Stimulated activated CD8-positive, alpha-beta memory T cell treated with anti-CD3 and anti-CD28 coated beads, Interleukin-12 subunit alpha, Interleukin-12 subunit beta, amount 100 ng/mL, for 4 hours (primary cell): Measurements from ENCODE around the gene HCN4.

Source experiments
- DNase-seq: peaks from one replicate; pipeline ENCODE4 v3.0.0-alpha.2; 2020; ENCODE audit warnings: low read depth

HCN4 gene

DNA sequence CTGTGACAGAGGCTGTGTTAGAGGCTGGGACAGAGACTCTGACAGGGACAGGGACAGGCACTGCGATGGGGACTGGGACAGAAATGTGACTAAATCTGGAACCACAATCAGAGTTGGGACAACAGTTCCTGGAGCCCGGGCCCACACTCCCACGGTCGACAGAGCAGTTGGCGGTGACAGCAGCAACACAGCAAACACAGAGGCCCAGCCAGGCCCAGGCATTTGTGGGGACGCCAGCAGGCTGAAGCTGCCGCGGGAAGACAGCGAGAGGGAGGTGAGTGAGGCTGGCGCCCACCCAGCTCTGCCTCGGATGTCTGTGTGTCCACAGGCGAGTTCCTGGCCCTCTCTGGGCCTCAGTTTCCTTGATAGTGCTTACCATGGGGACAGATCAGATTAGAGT is 9.3 kb upstream of the HCN4 start:
- DNase-seq, result no peak

DNA sequence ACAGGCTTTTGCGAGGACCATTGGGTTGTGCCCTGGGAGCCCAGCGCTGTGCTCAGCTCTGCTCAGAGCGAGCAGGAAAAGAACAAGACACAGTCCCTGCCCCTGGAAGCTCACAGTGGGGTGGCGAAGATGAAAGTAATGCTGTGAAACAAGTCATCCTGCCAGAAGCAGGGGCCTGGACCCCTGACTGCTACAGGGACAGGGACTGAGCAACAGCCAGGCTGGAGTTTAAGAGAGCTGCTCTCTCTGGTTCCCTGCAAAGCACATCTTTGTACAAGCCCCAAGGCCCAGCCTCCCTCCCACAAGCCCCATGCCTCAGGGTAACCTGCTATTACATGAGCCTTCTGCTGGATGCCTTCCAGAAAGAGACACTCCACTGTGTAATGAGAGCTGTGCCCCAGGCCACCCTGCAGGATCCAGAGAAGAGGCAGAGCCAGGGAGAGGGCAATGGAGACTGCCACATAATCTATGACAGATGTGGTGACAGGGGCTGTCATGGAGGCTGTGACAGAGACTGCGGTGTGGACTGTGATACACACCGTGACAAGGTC is 7.1 kb upstream of the HCN4 start:
- DNase-seq, result no peak

DNA sequence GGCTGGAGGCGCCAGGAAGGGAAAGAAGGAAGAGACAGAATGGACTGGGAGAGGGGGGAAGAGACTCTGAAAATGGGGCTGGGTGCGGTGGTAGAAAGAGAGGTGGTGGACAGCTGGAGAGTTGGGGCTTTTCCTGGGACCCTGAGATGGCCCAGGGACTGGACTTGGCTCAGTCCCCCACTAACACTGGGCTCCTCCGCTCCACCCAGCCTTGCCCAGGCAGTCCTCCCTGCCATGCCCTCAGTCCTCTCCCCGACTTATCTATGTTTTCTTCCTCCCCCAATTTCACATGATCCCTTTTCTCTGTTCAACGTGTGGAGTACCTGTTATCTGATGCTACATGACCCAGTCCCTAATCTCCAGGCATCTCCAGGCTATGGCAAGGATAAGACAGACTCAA is 6.3 kb upstream of the HCN4 start:
- no peak for DNase-seq

DNA sequence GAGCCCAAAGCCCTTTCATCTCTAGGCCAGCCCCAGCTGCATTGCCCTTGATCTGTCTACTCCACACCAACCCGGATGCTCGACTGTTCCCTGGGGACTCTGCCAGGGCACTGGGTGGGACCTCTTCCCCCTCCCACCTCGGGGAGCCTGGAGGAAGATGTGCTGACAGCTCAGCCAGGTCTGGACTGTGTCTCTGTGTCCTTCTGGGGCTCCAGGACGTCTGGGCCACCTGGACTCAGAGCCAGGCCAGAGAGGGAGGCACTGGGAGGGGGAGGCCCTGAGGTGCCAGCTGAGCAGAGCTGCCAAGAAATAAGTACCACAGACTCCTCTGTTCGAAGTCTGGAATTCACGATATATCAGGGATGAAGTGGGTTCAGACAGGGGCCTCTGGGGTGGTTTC is 5.8 kb upstream of the HCN4 start:
- DNase-seq, result no peak

DNA sequence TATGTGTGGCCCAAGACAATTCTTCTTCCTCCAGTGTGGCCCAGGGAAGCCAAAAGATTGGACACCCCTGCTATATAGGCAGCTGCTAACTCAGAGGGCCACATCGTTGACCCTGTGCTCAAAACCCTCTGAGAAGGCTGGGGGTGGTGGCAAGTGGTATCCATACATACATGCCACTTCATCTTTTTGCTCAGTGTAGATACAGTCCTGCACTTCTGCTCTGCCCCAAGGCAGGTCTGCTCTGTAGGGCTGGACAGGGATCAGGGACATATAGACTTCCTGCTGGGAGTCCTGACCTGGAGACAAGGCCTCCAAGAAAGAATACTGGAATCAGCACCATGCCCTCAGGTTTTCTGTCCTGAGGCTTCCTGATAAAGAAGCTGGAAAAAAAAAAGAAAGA is 4.5 kb upstream of the HCN4 start:
- no peak for DNase-seq

DNA sequence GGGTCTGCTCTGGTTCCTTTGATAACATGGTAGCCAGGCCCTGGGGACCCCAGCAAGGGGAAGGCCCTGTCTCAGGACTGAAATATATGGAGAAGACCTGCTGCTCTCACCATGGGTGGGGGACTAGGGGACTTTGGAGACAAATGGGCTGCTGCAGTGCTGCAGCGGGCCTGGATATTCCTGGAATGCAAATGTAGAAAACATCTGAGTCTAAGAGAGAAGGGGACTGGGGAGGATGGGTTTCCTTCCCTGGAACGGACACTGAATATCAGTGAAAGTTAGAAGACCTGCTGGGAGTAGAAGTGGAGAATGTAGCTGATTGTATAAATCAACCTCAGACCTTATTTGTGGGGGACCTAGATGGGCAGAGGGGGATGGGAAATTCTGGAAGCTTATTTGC is 3.1 kb upstream of the HCN4 start:
- DNase-seq, result no peak

DNA sequence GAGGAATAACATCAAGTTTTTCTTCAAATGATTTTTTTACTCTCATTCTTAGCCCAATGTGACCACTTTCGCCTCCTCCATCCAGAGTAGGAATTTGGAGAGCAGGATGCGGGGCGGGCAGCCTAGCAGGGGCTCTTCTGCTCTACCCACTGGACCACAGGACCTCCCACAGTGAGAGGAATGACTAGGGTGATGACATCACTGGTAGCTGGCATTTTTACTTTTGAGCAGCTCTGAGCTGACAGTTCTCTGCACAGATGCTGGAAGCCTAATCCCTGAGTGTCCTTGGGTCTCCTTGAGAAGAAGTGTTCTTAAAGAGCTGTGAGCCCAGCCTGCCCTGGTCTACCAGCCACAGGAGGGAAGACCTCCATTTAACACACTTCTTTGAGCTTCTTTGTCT is 1.4 kb upstream of the HCN4 start:
- DNase-seq, result no peak

DNA sequence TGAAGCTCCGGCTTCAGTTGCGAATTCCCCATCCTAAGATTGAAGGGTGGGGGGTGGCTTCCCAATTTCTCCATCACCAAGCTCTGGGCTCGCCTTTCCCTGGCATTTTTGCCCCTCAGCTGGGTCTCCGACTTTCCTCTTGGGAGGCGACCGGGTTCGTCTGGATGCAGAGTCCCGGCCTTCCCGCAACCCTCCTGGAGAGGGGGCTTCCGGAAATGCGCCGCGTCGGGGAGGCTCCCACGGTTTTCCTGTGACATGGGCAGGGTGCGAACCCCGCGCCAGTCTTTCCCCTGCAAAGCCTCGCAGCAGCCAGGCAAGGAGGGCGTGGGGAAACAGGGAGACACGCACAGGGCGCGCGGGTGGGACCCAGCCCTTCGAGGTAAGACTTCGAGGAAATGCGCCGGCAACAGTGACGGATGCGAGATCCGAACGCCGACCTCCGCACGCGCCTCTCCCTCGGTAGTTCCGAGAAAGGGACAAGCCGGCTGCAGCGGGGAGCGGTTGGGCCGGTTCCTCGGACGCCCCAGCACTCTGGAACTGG is 466 bp upstream of the HCN4 start:
- DNase-seq, result no peak

DNA sequence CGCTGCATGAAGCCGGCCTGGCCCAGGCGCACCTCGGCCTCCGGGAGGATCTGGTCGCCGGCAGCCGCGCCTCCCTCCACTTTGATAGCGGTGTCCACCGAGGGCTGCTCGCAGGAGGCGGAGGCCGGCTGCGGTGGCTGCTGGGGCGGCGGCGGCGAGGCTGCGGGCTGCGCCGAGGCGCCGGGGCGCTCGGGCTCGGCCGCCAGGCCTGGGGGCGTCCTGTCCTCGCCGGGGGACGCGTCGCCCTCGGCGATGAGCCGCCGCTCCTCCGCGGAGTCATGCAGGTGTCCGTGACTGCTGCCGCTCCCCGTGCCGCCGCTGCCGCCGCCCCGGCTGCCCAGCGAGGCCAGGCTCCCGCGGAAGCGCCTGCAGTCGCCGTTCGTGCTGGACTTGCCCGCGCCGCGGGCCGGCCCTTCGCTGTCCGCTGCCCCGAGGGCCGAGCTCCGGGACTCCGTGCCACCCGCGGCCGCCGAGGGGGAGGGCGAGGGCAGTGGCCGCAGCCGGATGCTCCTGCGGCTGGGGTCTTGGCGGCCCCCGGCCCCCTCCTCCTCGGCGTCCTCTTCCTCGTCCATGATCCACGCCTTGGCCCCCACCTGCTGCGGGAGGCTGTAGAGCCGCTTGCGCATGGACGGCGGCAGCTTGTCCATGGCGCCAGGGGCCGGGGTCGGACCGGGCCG is 996 bp downstream of the HCN4 start:
- DNase-seq, result no peak

DNA sequence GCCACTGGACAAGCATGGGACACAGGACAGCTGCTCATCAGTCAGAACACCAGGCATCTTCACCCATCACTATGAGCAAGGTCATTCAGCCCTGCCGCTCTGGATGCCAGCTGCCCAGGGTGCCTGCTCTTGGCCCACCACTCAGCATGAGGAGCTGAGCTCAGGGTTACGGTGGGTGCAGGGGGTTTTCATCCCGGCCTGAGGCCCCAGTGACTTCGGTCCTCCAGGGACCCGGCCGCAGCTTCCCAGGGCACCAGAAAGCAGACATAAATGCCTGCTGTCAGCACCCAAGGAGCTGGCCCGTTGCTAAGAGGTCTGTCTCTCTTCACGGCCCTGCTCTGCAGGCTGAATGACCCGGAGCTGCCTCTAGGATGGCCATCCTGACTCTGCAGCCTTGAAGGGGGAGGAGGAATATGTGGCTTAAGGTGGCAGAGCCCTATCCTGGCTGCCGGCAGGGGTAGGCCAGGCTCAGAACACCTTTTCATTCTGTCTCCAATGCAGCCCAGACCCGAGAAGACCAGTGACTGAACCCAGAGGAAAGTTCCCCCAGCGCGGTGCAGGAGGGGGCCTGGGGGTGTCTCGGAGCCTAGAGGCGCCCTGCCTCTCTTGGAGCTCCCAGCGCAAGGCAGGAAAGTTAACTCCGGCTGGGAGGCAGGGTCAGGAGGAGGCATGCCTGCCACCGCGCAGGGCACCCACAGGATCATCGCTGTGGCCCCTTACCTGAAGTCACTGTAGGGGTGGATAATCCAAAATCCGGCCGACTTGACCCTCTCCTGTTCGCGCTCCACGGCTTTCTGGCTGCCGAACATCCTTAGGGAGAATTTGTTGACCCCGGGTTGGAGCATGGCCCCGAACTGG is 1.8 kb downstream of the HCN4 start:
- DNase-seq, result no peak

DNA sequence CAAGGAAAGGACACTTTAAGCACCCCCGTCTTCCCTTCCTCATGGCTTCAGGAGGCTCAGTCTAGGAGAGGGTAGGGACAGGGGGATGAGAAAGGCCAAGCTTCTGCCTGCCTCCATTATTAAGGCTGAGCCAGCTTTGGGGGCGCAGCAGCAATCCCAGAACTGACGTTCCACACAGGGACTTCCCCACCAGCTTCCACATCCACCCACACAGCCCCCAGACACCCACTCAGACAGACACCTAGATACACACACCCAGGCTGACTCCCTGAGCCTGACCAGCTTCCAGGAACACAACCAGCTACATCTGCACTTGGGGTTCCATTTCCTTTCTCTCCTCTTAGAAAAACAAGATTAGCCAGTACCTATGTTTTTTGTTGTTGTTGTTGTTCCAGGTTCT is 4.7 kb downstream of the HCN4 start:
- no peak for DNase-seq

DNA sequence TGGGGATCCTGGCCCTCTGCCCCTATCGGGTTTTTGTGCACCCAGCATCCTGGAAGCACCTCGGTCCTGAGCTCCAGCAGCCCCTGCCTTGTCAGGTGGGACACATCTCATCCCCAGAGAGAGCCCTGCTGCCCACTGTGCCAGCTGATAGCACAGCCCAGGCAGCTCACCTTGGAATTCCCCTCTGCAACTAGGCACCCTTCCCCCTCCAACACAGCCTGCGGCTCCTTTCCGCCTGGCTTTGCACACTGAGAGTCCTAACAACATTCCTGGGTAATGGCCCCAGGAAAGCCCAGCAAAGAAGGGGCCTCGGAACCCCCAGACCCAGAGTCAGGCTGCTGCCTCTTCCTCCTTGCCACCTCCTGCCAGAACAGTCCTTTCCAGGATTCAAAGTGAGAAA is 5.9 kb downstream of the HCN4 start:
- no peak for DNase-seq

DNA sequence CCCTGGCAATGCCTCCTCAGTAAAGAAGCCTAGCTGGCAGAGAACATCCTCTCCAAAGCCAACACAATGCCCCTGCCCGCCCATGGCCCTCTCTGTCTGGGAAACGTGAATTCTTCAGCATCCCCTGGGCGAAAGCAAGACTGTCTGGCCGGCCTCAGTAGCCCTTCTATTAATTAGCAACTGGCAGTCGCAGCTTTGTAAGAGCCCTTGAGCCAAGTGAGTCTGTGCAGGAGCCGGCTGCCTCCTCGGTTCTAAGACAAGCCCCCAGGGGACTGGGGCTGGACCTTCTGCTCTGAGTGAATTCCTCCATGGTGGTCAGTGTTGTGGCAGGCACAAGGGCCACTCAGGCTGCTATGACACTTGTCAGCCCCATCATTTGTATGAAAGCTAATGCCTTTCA is 7.4 kb downstream of the HCN4 start:
- DNase-seq, result no peak

DNA sequence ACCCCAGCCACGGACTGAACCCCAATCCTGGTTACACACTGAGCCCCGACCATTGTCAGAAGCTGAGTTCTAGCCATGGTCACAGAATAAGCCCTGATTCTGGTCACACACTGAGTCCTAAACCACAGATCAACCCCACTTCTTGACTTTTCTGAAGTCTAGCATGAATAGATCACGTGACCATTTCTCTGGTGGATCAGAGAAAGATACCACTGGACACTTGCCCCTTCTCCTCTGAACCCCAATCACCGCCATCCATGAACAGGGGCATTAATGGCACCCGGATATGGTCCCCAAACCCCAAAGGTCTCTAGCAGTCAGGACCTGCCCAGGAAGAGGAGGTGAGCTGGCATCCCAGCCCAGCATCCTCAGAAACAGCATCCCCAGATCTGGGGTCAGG is 9.1 kb downstream of the HCN4 start:
- DNase-seq, result no peak

DNA sequence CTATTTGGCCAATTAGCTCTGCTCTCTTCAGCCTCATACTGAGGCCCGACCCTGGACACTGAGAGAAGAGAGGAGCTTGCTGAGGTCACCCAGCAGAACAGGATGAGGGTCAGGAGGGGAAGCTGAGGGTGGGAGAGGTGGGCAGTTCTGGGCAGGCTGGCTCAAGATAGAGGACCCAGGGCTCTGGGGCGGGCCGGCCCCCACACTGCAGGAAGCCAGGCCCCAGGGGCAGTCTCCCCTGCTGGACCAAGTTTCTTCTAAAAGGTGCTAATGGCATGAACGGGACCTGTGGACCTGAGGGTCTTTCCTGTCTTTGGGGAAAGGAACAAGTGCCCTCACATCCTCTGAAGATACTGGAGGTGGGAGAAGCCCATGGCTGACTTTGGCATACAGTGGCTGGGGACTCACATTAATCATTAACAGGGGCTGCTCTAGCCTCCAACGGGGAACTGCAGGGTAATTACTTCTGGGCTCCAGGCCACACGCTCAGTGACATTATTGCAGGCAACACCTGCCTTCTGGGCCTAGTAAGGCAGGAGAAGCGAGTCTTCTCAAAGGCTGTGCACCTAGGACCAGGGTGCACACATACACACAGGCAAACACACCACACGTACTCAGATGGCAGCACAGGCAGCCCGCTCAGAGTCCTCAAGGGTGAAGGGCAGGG is 10.6 kb downstream of the HCN4 start:
- DNase-seq, result no peak

DNA sequence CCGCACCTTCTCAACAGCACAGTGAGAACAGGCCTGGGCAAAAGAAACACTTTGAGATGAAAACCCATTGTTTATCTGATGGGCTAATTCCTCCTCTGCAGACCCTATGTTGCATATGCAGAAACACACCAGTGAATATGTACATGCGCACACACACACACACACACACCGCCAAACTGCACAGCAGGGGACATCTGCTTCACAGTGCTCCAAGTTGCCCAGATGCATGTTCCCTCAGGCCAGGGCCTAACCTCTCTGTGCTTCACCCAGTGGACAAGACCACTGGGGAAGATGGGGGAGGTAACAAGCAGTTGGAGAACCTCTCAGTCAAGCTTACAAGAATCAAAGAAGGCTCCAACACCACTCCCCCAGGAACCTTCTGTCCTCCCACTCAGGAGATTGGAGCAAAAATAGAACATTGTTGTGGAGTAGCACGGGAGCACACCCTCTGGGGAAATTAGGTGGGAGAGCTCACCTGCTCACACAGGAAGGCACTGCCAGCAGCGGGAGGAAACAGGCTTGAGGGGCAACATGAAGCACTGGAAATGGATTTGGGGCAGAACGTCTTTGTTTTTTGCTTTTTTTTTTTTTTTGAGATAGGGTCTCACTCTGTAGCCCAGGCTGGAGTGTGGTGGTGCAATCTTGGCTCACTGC is 13.0 kb downstream of the HCN4 start:
- DNase-seq, result no peak

DNA sequence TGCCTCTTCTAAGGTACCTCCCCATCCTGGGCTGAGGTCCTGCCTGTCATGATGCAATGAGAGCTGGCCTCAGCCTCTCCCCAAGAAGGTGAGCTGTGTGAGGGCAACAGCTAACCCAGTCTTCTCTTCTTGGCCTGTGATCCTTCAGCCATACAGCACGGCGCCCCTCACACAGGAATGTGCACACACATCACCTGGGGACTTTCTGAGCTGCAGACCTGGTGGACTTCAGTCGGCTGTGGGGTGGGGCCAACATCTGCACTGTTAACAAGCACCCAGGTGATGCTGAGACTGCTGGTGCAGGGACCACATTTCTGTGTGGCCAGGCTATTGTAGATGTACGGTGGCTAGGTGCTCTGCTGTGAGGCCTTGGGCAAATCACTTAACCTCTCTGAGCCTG is 14.5 kb downstream of the HCN4 start:
- no peak for DNase-seq

DNA sequence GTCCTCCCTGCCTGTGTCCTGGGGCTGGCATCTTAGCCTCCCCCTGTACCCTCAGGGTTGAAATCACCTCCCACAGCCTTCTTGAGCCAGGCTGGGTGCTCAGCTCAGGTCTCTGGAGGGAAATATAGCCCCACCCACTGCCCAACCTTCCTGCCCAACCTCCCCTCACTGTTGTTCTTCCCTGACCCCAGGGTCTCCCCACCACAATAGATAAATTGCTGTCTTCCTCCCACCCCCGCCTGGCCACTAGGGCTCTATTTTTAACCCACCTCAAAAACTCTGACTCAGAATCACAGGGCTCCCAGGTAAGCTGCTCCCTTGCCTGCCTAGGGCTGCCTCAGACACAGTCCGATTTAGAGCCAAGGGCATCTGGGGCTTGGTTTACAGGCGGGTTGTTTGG is 15.0 kb downstream of the HCN4 start:
- DNase-seq, result no peak

DNA sequence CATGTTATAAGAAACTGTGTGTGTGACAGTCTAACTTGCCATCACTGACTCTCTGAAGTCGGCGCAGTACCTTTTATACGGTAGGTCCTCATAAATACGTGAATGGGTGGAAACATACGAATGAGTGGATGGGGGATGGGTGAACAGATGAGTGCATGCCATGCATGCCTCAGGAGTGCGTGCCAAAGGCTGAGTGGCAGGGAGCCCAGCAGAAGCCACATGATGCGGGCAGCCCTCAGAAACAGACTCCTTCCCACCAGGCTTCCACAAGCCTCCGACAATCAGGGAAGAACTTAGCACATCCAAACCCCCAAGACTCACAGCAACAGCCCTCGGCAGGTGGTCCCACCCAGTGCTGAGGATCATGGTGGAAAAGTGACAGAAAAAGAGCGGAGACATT is 16.7 kb downstream of the HCN4 start:
- no peak for DNase-seq

DNA sequence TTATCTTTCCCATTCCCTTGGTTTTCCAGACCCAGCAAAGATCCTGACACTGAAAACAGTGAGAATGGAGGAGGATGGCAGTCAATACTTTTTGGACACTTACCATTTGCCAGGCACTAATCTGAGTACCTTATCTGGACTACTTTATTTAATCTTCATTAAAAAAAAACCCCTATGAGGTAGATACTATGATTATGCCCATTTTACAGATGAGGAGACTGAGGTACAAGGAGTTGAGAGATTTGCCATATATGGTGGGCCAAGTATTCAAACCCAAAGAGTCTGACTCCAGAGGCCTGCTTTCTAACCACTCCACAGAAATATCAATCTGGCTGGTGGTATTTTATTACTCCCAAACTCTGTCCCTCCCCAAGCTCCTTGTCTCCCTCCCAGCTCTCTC is 19.6 kb downstream of the HCN4 start:
- DNase-seq, result no peak

DNA sequence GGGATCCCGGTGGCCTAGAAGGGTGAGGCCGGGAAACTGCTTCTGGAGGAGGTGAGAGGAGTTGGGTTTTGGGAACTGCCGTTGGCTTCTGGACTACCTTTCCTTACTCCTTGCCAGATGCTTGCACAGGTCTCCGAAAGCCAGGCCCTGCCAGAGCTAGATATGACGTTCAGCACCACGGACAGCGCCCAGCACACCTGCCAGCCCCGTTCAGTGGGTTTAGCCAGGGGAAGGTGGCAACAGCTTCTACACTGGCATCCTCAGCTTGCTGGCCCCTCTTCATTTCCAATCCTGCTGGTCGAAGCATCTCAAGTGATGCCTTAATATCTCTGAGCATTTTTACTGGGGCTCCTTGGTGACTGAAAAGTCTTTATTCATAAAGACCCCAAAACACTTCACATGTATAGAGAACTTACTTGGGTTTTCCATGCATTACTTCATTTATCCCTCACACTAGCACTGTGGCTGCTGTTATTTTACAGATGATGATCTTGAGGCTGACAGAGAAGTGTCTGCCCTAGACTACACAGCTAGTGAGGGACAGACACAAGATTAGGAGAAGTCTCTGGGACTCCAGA is 21.9 kb downstream of the HCN4 start:
- DNase-seq, result peak; percentile 8

DNA sequence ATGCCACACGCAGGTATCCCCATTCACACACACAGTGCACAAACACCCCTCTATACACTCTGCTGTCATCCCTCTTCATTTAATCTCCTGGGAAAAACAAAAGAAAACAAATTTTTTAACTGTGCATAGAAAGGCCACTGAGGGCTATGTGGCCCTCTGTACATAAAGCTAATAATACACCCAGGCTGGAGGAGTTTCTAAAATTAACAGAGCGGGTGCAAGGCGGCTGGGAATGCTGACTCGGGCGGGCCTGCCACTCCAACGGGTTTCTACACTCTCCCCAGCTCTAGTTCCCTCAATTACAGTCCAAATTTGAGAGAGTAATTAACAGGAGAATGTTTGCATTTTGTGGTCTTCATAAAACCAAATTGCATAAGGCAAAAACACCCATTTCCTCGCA is 23.1 kb downstream of the HCN4 start:
- DNase-seq, result no peak
